ENCODE measurements around the gene WASHC4.

- TF ChIP-seq POLR2AphosphoS5 (IDR thresholded peaks at IDR 0.05; ENCODE audit: insufficient read depth, low read depth, low read length), result no peak
- no peak for TF ChIP-seq CTCF (IDR thresholded peaks at IDR 0.05; ENCODE audit: extremely low read depth in 1 of 2, insufficient read depth in 1 of 2, low read depth in 1 of 2, low read length in 2 of 2)
- no peak for TF ChIP-seq JUN (IDR thresholded peaks at IDR 0.05; ENCODE audit: borderline replicate concordance, insufficient read depth, insufficient read length, low read depth)
These were observed 24.5 kb upstream of the WASHC4 start for GRCh38 chr12:105083031-105083430.
